ENCODE measurements around the gene AP3S2. TPM values are rescaled to one million over a fixed set of nuclear protein-coding genes. Genes with fewer than 3 reads are reported as not detected.

Gene AP3S2
- polyA plus RNA-seq, 1 experiment: 23.5 TPM

GRCh38 chr15:89825271-89825940, 68.4 kb downstream of the AP3S2 start:
- Histone ChIP-seq H3K27me3 (ENCODE audit: control insufficient read depth, insufficient read depth, low read length) (no peaks in the 10 kb centered on the region), H3K36me3 (ENCODE audit: control insufficient read depth, insufficient read depth, low read length) (no peaks in the 10 kb centered on the region), H3K4me3 (ENCODE audit: low read depth, low read length) (no peak overlapping the region)
- no peak for DNase-seq (ENCODE audit: low read depth)
- TF ChIP-seq CTCF (IDR thresholded peaks at IDR 0.05; ENCODE audit: insufficient read depth, low read depth, low read length): no peak
- POLR2A ChIA-PET: interaction anchor here (0.5 kb wide), 1 partner anchor 52 kb away, joined by 4 read pairs; no protein-coding TSS in a partner anchor
- CTCF ChIA-PET: no interaction called here

GRCh38 chr15:89824607-89824867, 69.3 kb downstream of the AP3S2 start:
- CTCF ChIA-PET: no interaction called here
- DNase-seq (ENCODE audit: low read depth): no peak
- no peak overlapping the region for H3K4me3 ChIP-seq (ENCODE audit: low read depth, low read length)
- POLR2A ChIA-PET: no interaction called here
- no peaks in the 10 kb centered on the region for H3K27me3 ChIP-seq (ENCODE audit: control insufficient read depth, insufficient read depth, low read length)
- no peak for TF ChIP-seq CTCF (IDR thresholded peaks at IDR 0.05; ENCODE audit: insufficient read depth, low read depth, low read length)
- H3K36me3 ChIP-seq (ENCODE audit: control insufficient read depth, insufficient read depth, low read length): no peaks in the 10 kb centered on the region

- DNase-seq (ENCODE audit: low read depth): no peak
- no peak for TF ChIP-seq CTCF (IDR thresholded peaks at IDR 0.05; ENCODE audit: insufficient read depth, low read depth, low read length)
- ChIA-PET POLR2A (interaction anchor here (0.5 kb wide), 1 partner anchor 70 kb away, joined by 5 read pairs; no protein-coding TSS in a partner anchor), CTCF (no interaction called here)
- Histone ChIP-seq H3K4me3 (ENCODE audit: low read depth, low read length) (no peak overlapping the region), H3K27me3 (ENCODE audit: control insufficient read depth, insufficient read depth, low read length) (no peaks in the 10 kb centered on the region), H3K36me3 (ENCODE audit: control insufficient read depth, insufficient read depth, low read length) (no peaks in the 10 kb centered on the region)
These were observed 69.8 kb downstream of the AP3S2 start for GRCh38 chr15:89823836-89824606.

GRCh38 chr15:89822951-89823711, 70.7 kb downstream of the AP3S2 start:
- no peaks in the 10 kb centered on the region for H3K36me3 ChIP-seq (ENCODE audit: control insufficient read depth, insufficient read depth, low read length)
- ChIA-PET POLR2A (interaction anchor here (0.6 kb wide), 5 partner anchors 13 to 223 kb away, joined by 3 to 11 read pairs (median 5); no protein-coding TSS in a partner anchor), CTCF (no interaction called here)
- no peaks in the 10 kb centered on the region for H3K27me3 ChIP-seq (ENCODE audit: control insufficient read depth, insufficient read depth, low read length)
- no peak for DNase-seq (ENCODE audit: low read depth)
- no peak overlapping the region for H3K4me3 ChIP-seq (ENCODE audit: low read depth, low read length)
- no peak for TF ChIP-seq CTCF (IDR thresholded peaks at IDR 0.05; ENCODE audit: insufficient read depth, low read depth, low read length)

- no peak for DNase-seq (ENCODE audit: low read depth)
- no peaks in the 10 kb centered on the region for H3K36me3 ChIP-seq (ENCODE audit: control insufficient read depth, insufficient read depth, low read length)
- ChIA-PET CTCF (no interaction called here), POLR2A (interaction anchor here (1.6 kb wide), 1 partner anchor 14 kb away, joined by 5 read pairs; no protein-coding TSS in a partner anchor)
- TF ChIP-seq CTCF (IDR thresholded peaks at IDR 0.05; ENCODE audit: insufficient read depth, low read depth, low read length): no peak
- no peaks in the 10 kb centered on the region for H3K27me3 ChIP-seq (ENCODE audit: control insufficient read depth, insufficient read depth, low read length)
- H3K4me3 ChIP-seq (ENCODE audit: low read depth, low read length): no peak overlapping the region
These were observed 71.2 kb downstream of the AP3S2 start for GRCh38 chr15:89822611-89822950.

Data from BJ (cell line).